ENCODE measurements around the gene TARS1.

- TF ChIP-seq CTCF (conservative IDR thresholded peaks at IDR 0.05; ENCODE audit: low read length) (no peak), EZH2phosphoT487 (IDR thresholded peaks at IDR 0.05; ENCODE audit: borderline replicate concordance, low read depth, low read length) (no peak)
Measured at GRCh38 chr5:33475706-33476105, 34.9 kb downstream of the TARS1 start.
